CD4-positive, alpha-beta T cell treated with Interleukin-4 for 1 hour (primary cell): ENCODE measurements around the gene C1QTNF4.
"Not testable (repeated sequence)": the region's sequence is repeated elsewhere in the genome, so short reads cannot be mapped to it uniquely, and the experiment has no call there.

Experiments used
- DNase-seq, 2 donors: peaks; one replicate each; pipeline ENCODE4 v3.0.0-alpha.2; 2020 to 2022

Gene C1QTNF4

GRCh38 chr11:47564933-47565339 lies 29.3 kb downstream of the C1QTNF4 start:
- no peak for DNase-seq

- not testable (repeated sequence) for DNase-seq
Observed at GRCh38 chr11:47564366-47564765, 29.8 kb downstream of the C1QTNF4 start.

- not testable (repeated sequence) for DNase-seq
Observed at GRCh38 chr11:47562393-47562792, 31.8 kb downstream of the C1QTNF4 start.

GRCh38 chr11:47560426-47560825 lies 33.8 kb downstream of the C1QTNF4 start:
- DNase-seq, result no peak

GRCh38 chr11:47558695-47559094 lies 35.5 kb downstream of the C1QTNF4 start:
- DNase-seq, result no peak

- DNase-seq, result not testable (repeated sequence)
Observed at GRCh38 chr11:47557004-47557403, 37.2 kb downstream of the C1QTNF4 start.

- no peak for DNase-seq
Observed at GRCh38 chr11:47553406-47553743, 40.8 kb downstream of the C1QTNF4 start.

GRCh38 chr11:47552566-47553405 lies 41.4 kb downstream of the C1QTNF4 start, which contains the start of gene CELF1:
CELF1 (minus strand) TSS chr11:47553132; CDS start chr11:47499523, 53,609 bp downstream.
- peak; percentile 92 for DNase-seq

GRCh38 chr11:47552056-47552565 lies 42.1 kb downstream of the C1QTNF4 start:
- DNase-seq, result peak in 1 of 2 donors; percentile 18

GRCh38 chr11:47551086-47551485 lies 43.1 kb downstream of the C1QTNF4 start:
- DNase-seq, result peak in 1 of 2 donors; percentile 36

- no peak for DNase-seq
Observed at GRCh38 chr11:47550288-47551047, 43.7 kb downstream of the C1QTNF4 start.

GRCh38 chr11:47546274-47546673 lies 47.9 kb downstream of the C1QTNF4 start:
- DNase-seq, result not testable (repeated sequence)

- no peak for DNase-seq
Observed at GRCh38 chr11:47545298-47545697, 48.9 kb downstream of the C1QTNF4 start.

GRCh38 chr11:47541070-47541469 lies 53.1 kb downstream of the C1QTNF4 start:
- DNase-seq, result no peak

- no peak for DNase-seq
Observed at GRCh38 chr11:47539681-47540039, 54.6 kb downstream of the C1QTNF4 start.
